ENCODE results near the gene MADD.

MADD gene

DNA sequence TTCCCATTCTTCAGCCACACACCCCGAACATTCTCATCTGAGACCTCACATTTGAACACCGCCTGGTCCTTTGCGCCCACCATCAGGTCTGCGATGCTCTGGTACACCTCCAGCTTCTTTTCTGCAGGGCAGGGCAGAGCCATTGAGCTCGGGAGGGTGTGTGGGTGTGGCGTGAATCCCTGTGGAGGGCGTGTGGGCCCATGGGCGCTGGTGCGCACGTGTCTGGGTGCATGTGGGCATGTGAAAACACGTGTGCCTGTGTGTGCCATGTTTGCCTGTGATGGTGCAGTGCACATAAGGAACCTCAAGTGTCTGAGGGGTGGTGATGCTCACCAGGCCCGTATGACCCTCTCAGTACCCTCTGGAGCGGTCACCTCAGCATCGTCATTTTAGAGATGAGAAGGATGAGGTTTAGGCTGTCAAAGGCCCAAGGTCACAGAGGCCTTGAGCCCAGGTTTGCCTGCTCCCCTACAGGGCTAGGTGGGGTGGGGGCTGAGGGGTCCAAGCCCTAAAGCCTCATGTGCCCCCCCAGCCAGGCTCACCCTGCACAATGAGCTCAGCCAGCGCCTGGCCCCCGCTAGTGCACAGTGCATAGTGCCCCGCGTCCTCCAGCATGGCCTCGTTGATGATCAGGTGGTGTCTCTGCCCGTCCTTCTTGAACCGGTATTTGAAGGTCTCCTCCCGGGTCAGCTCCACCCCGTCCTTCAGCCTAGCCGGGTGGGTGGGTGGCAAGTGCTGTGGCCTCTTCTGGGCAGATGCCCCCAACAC, 72.3 kb downstream of the MADD start:
- no peak for DNase-seq

- DNase-seq = no peak
Measured at GRCh38 chr11:47342854-47343253, 72.9 kb downstream of the MADD start.

GRCh38 chr11:47345890-47346563, 76.1 kb downstream of the MADD start:
- no peak for DNase-seq

DNA sequence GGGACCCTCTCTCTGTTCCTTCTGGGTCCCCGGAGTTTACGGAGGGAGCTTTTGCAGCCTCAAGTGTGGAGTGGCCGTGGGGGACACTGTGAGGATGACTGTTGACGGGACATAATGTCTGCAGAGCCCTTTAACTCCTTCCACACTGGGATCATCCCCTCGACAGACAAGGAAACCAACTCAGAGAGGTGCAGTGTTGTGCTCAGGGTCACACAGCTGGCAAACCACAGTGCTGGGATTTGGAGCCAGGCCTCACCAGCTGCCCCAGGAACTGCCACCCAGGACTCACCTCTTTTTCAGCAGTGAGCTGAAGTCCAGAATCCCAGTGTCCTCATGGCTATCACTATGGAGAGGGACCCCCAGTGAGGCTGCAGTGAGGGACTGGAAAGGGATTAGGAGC, 77.2 kb downstream of the MADD start:
- no peak for DNase-seq

DNA sequence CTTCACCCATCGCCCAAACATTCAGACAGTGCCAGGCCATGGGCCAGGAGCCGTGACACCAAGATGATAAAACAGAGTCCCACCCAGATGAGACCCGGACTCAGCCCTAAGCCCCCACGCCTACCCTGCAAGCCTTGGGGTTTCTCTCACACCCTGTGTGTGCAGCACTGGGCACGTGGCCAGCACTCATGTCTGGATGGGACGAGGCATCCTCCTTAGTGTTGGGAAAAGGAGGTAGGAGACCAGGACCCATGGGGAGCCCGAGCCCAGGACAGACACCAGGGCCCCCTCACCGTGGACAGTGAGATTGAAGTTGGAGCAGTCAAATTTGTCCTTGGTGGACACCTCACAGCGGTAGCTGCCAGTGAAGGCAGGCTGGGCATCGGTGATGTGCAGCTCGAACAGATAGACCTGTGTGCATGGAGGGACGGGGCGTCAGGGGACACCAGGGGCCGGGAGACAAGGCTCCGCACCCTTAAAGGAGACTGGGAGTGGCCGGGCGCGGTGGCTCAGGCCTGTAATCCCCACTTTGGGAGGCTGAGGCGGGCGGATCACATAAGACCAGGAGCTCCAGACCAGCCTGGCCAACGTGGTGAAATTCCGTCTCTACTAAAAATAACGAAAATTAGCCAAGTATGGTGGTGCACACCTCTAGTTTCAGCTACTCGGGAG, 78.3 kb downstream of the MADD start:
- DNase-seq = no peak

- DNase-seq = no peak
Measured at GRCh38 chr11:47348859-47349258, 78.9 kb downstream of the MADD start.

DNA sequence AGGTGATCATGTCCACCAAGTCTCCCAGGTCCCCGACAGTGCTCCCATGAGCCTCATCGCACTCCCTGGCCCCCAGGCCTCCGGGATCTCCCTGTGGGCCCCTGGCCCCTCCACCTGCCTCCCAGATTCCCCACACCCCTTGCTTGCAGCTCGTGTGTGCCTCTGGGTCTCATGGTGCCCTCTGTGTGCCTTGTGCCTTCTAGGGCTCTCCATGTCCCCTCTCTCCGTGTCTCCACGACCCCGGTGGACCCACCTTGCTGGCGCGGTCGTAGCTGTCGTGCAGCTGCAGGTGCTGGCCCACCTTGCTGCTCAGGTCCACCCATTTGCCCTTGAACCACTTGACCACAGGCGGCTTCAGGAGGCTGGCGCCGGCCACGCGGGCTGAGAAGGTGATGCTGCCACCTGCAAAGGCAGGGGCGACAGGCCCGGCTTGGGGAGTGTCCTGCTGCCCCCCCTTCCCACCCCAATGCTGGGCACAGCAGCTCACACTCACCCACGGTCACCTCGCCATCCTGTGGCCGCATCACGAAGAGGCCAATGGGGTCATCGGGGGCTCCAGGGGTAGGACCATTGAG, 79.7 kb downstream of the MADD start:
- no peak for DNase-seq

- DNase-seq = no peak
Measured at GRCh38 chr11:47350315-47350714, 80.4 kb downstream of the MADD start.

DNA sequence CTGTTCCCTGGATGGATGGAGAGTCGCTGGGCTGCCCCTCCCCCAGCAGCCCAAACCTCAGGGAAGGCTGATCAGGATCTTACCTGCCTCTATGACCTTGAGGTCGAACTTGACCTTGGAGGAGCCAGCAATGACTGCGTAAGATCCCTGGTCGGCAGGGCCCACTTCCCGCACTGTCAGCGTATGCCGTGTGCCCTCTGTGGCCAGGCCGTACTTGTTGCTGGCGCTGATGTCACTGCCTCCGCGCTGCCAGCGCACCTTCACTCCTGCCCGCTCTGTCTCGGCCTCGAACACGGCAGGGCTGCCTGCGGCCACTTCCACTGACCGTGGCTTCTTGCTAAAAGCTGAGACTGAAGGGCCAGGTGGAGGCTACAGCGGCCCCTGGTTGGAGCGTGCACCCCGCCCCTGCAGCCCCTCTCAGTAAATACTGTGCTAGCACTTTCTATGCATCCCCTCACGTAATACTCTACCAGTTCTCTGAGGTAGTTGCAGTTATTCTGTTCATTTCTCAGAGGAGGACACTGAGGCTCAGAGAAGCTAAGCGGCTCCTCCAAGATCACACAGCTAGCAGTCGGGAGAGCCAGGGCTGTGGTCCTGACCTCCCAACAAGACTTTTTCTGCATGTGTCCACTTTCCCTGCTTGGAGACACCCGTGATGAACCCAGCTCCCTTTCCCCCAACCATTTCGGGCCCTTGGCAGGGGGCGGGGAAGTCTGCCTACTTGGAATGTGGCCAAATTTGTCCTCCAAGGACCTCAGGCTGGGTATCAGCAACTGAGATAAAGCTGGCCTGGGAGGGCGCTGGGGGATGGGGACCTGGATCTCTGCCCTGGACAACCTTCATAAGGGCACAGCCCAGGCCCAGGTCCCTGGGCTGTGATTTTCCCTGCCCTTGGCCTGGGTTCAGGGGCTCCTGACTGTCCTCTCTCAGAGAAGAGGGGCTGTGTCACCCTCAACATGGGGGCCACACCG, 81.5 kb downstream of the MADD start:
- DNase-seq = no peak

- no peak for DNase-seq
Measured at GRCh38 chr11:47352556-47352955, 82.6 kb downstream of the MADD start, which contains the start of gene MYBPC3. TSS of gene MYBPC3 (minus strand) at chr11:47352702. CDS start at chr11:47352647, 55 bp downstream.

- no peak for DNase-seq
Measured at GRCh38 chr11:47353978-47354774, 84.2 kb downstream of the MADD start.

- DNase-seq = no peak
Measured at GRCh38 chr11:47354913-47355282, 85.0 kb downstream of the MADD start.

DNA sequence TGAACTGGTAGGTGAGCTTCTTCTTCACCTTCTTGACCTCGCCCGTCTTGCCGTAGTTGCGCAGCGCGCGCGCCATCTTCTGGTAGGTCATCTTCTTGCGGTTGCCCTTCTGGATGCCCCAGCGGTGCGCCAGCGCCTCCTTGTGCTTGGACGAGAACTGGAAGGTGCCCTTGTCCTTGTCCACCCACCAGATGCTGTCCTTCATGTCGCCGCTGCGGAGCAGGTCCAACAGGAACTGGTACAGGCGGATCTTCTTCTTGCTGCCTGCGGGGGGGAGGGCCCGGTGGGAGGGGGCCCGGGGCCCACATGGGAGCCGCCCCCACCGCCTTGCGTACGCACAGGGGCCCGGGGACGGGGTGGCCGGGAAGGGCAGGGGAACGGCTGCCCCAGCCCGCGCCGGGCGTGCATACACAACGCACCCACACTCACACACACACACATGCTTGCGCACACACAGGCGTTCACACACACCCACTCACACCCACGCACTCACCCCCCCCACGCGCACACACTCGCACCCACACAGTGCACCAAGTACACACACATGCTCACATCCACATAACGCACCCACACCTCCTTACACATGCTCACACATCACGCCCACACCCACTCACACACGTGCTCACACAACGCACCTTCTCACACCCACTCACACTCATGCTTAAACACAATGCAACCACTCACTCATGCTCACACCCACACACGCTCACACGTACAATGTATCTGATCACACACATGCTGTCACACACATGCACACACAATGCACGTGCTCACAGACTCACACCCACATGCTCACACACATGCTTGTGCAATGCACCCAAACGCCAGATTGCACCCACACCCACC, 85.6 kb downstream of the MADD start:
- peak; percentile 60 for DNase-seq

DNA sequence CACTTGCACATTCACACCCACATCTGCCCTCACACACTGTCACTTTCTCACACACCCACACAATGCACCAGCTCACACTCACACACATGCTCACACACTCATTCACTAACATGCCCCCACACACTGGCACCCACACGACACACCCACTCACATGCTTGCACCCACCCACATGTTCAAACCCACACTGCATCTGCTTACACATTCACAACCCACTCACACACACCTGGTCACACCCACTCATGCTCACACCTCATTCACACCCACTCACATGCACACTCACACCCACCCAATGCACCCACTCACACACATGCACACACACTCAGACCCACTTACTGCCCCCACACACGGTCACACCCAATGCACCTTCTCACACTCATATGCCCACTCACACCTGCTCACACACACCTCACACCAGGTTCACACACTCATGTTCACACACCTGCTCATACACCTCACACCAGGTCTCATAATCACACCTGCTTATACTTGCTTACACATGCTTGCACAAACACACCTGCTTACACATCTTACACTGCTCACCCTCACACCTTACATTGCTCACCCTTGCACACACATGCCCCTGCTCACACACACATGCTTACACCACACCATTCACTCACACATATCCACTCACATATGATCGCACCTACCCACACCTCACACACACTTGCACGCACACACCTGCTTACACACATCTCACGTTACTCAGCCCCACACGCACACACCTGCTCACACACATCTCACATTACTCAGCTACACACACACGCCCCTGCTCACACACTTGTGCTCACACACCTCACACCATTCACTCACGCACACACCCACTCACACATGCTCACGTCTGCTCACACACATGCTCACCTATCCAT, 86.4 kb downstream of the MADD start:
- DNase-seq = no peak

DNA sequence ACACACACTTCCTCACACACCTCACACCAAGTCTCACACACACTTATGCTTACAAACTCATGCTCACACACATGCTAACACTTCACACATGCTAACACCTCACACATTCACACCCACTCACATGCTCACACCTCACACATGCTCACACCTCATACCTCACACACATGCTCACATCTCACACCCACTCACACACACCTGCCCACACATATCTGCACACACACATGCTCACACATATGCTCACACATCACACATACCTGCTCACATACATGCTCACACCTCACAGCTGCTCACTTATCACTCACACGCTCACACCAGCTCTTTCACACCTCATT, 87.0 kb downstream of the MADD start:
- DNase-seq = no peak

DNA sequence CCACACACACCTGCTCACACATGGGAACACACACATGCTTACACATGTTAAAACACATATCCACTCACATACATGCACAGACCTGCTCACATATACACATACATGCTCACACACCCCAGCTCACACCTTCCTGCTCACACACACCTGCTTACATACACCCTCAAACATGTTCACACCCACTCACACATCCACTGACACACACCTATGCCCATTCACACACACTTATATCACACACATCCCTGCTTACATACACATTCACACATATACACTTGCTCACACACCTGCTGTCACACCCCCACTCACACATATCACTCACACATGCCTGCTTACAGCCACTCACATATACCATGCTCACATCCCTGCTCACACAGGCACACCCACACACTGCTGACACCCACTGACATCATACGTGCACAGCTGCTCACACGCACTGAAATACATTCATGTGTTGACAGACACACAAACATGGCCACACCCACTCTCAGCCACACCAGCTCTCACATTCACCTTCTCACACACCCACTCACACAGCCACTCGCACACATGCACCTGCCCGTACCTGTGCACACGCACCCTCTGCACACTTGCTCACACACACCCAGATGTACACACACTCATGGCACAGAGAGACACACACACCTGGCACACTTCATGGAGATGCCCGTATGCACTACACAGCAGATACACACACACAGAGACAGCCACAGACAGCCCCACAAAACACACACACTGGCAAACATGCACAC, 88.2 kb downstream of the MADD start:
- no peak for DNase-seq

- DNase-seq = no peak
Measured at GRCh38 chr11:47358731-47359051, 88.8 kb downstream of the MADD start.

- DNase-seq = no peak
Measured at GRCh38 chr11:47359162-47359561, 89.2 kb downstream of the MADD start.

DNA sequence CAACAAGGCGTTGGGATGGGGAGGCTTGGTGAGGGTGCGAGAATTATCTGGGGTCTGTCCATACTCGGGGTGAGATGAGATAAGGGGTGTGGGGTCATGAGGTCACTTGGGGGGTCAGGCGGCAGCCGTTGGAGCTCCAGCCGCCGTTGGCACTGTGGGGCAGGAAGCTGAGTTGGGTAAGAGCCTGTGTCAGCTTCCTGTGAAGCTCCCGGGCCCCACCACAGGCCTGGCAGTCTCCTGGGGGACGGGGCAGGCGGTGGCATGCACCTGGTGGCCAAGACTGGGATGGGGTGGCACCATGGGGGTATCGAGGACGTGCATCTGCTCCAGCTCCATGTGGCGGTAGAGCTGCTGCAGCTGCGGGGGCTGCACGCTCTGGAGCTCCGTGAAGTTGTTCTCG, 89.7 kb downstream of the MADD start:
- DNase-seq = no peak
